ENCODE measurements around the gene CAP2. TPM values are rescaled to one million over a fixed set of nuclear protein-coding genes. Genes with fewer than 3 reads are reported as not detected.

The CAP2 gene
- total and polyA plus RNA-seq, 9 of the 15 experiments (the other 6 are each of a cell fraction or from before 2014, with no cell fraction given), result not detected

GRCh38 chr6:17591287-17591686 lies 197.9 kb downstream of the CAP2 start:
- Histone ChIP-seq H3K9me1 (ENCODE audit: control insufficient read depth, insufficient read depth, low read length) (no peaks in the 10 kb centered on the region), H2AFZ (ENCODE audit: low read depth, low read length) (no peak overlapping the region), H3K4me3 (no peak overlapping the region), H3K79me2 (ENCODE audit: control insufficient read depth, insufficient read depth, low read length) (no peaks in the 10 kb centered on the region), H3K36me3 (ENCODE audit: control insufficient read depth, insufficient read depth, low read length) (no peaks in the 10 kb centered on the region), H3K4me2 (ENCODE audit: insufficient read depth, low read length) (no peak overlapping the region), H3K9ac (ENCODE audit: insufficient read depth in 1 of 2, low read depth in 2 of 2, low read length in 2 of 2) (no peak overlapping the region), H4K20me1 (replicated peaks; ENCODE audit: control insufficient read depth, insufficient read depth, low read length) (no peaks in the 10 kb centered on the region), H3K4me1 (replicated peaks in 1 of 2; ENCODE audit: control insufficient read depth in 2 of 2, insufficient read depth in 2 of 2, low read length in 2 of 2) (no peaks in the 10 kb centered on the region), H3K27me3 (ENCODE audit: control insufficient read depth in 2 of 2, insufficient read depth in 2 of 2, low read length in 2 of 2) (no peaks in the 10 kb centered on the region), H3K27ac (ENCODE audit: extremely low read depth, low read depth, low read length) (no peak overlapping the region), H3K9me3 (replicated peaks; ENCODE audit: control insufficient read depth, insufficient read depth, low read depth, low read length) (no peaks in the 10 kb centered on the region)
- DNase-seq (ENCODE audit: extremely low read depth in 1 of 4, low spot score in 3 of 4) (no peak), FAIRE-seq (no peak), ATAC-seq (no peak)
- WGBS (ENCODE audit: insufficient coverage, low coverage, missing lambda C conversion rate), result 32% methylated on average over 1 of the region's 1 CpG
- TF ChIP-seq E2F1 (CRISPR knock-in tag; IDR thresholded peaks at IDR 0.05) (no peak), ZSCAN32 (CRISPR knock-in tag; IDR thresholded peaks at IDR 0.05) (no peak), ZNF699 (CRISPR knock-in tag; IDR thresholded peaks at IDR 0.05; ENCODE audit: insufficient replicate concordance) (no peak), ZNF324 (CRISPR knock-in tag; IDR thresholded peaks at IDR 0.05) (no peak), ZNF655 (CRISPR knock-in tag; IDR thresholded peaks at IDR 0.05) (no peak), TRIM25 (IDR thresholded peaks at IDR 0.05; ENCODE audit: borderline replicate concordance) (no peak), GABPA (tag; conservative IDR thresholded peaks at IDR 0.05; ENCODE audit: low read depth) (no peak), SRSF9 (IDR thresholded peaks at IDR 0.05; ENCODE audit: borderline replicate concordance, low read depth, low read length) (no peak), NFRKB (IDR thresholded peaks at IDR 0.05; ENCODE audit: low read depth) (no peak), ZFP30 (CRISPR knock-in tag; IDR thresholded peaks at IDR 0.05; ENCODE audit: borderline replicate concordance) (no peak), JUNB (CRISPR knock-in tag; conservative IDR thresholded peaks at IDR 0.05) (no peak), E2F5 (CRISPR knock-in tag; IDR thresholded peaks at IDR 0.05) (no peak), TFAM (CRISPR knock-in tag; conservative IDR thresholded peaks at IDR 0.05) (no peak), USF2 (CRISPR knock-in tag; IDR thresholded peaks at IDR 0.05) (no peak), ZNF134 (CRISPR knock-in tag; conservative IDR thresholded peaks at IDR 0.05) (no peak)
- CTCF ChIA-PET (ENCODE audit: low intra/inter-chr PET ratio), result interaction anchor here (0.6 to 0.7 kb wide), 2 partner anchors 478 to 564 kb away, joined by 3 read pairs; no protein-coding TSS in a partner anchor
- POLR2A ChIA-PET, result interaction anchor here (0.7 kb wide), 1 partner anchor 236 kb away, joined by 3 read pairs; no protein-coding TSS in a partner anchor
- intact Hi-C loops (cut with micrococcal nuclease) (no loop called here), in situ Hi-C loops (cut with MboI) (loop anchor here (5.0 kb wide), 2 partner anchors 434 to 901 kb away; no protein-coding TSS in a partner anchor)
- BruUV-seq (replicated peaks), result no TSS peak
